Mesothelial cell of epicardium (in vitro differentiated cells): ENCODE data around the gene GREM1. TPM values are rescaled to one million over a fixed set of nuclear protein-coding genes. Genes with fewer than 3 reads are reported as not detected.

Source experiments
- DNase-seq, 2 experiments: peaks; one replicate each; pipeline ENCODE4 v3.0.0; 2021; ENCODE audit warnings: low spot score in 2 of 2; ENCODE audit not compliant: unreplicated experiment in 2 of 2
- H3K27ac Mint-ChIP-seq: 2 replicates; pipeline ENCODE4 v1.8.0; 2021; ENCODE audit warnings: mixed read lengths
- H3K27me3 Mint-ChIP-seq: 2 replicates; pipeline ENCODE4 v1.8.0; 2021; ENCODE audit warnings: low read depth, mixed read lengths
- H3K36me3 Mint-ChIP-seq: 2 replicates; pipeline ENCODE4 v1.8.0; 2021; ENCODE audit warnings: mixed read lengths
- H3K4me1 Mint-ChIP-seq: 2 replicates; pipeline ENCODE4 v1.8.0; 2021; ENCODE audit warnings: mixed read lengths
- H3K4me3 Mint-ChIP-seq: 2 replicates; pipeline ENCODE4 v1.8.0; 2021; ENCODE audit warnings: mild to moderate bottlenecking, moderate library complexity, mixed read lengths
- H3K9me3 Mint-ChIP-seq: 2 replicates; pipeline ENCODE4 v1.8.0; 2021; ENCODE audit warnings: mixed read lengths
- total RNA-seq: library from RNA; stranded (reverse); gene quantifications from 3 replicates; pipeline ENCODE4 v1.2.1, GENCODE V29; 2021
- TF ChIP-seq, protein P1 (sequence below): fragments of 200-600 bp; sonication (generic); IDR thresholded peaks from one replicate; pipeline ENCODE4 v1.5.0; 2021; ENCODE audit warnings: antibody characterized with exemption; ENCODE audit not compliant: unreplicated experiment

Gene GREM1
- total RNA-seq, 1 donor from 2014 or later = 2.2 TPM

DNA sequence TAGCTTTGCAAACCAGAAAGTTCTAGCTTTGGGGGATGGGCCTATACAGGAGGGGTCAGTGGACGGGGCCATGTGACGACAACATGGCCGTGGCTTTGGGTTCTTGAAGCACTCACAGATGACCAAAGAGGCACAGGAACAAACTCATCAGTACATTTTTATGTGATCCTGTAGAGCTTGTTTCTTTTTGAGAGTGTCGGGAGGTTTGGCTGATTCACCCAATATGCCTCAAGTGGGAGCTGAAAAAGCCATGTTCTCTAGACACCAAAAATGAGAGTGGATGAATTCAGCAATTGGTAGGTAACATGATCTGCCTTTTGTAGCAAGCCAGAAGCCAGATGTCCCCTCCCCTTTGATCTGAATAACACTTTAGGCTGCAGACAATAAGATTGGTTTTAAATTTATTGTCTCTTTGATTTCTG, 30.1 kb downstream of the GREM1 start:
- Mint-ChIP-seq H3K27ac (no peak overlapping the region), H3K9me3 (peaks cover 17% of the 10 kb centered on the region), H3K27me3 (peaks cover 2% of the 10 kb centered on the region), H3K4me3 (no peak overlapping the region), H3K4me1 (no peaks in the 10 kb centered on the region), H3K36me3 (no peaks in the 10 kb centered on the region)
- no peak for DNase-seq
- TF ChIP-seq, protein P1, sequence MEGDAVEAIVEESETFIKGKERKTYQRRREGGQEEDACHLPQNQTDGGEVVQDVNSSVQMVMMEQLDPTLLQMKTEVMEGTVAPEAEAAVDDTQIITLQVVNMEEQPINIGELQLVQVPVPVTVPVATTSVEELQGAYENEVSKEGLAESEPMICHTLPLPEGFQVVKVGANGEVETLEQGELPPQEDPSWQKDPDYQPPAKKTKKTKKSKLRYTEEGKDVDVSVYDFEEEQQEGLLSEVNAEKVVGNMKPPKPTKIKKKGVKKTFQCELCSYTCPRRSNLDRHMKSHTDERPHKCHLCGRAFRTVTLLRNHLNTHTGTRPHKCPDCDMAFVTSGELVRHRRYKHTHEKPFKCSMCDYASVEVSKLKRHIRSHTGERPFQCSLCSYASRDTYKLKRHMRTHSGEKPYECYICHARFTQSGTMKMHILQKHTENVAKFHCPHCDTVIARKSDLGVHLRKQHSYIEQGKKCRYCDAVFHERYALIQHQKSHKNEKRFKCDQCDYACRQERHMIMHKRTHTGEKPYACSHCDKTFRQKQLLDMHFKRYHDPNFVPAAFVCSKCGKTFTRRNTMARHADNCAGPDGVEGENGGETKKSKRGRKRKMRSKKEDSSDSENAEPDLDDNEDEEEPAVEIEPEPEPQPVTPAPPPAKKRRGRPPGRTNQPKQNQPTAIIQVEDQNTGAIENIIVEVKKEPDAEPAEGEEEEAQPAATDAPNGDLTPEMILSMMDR = no peak

DNA sequence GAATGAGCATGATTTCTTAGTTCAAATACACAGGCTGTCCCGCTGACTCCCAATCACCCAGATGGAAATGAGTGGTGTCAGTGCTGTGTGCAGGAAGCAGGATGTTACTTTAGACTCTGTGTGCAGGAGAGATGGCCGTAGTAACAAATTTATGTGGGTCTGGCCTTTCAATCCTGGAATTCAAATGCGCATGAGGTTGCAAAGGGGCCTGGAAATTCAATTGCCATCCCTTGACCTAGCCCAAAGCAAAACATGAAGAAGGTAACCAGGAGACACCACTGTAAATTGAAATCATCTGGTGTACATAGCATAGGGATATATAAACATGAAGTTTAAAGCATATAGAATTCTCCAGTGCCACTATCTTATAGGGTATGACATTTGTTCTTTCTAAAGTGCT, 33.2 kb downstream of the GREM1 start:
- Mint-ChIP-seq H3K4me3 (no peak overlapping the region), H3K36me3 (no peaks in the 10 kb centered on the region), H3K27ac (no peak overlapping the region), H3K9me3 (peaks cover 15% of the 10 kb centered on the region), H3K27me3 (peaks cover 4% of the 10 kb centered on the region), H3K4me1 (no peaks in the 10 kb centered on the region)
- no peak for DNase-seq
- TF ChIP-seq, protein P1 = no peak

- Mint-ChIP-seq H3K27me3 (peaks cover 29% of the 10 kb centered on the region), H3K27ac (no peak overlapping the region)
- no peak for DNase-seq
Observed at GRCh38 chr15:32757426-32757825, 39.6 kb downstream of the GREM1 start.

DNA sequence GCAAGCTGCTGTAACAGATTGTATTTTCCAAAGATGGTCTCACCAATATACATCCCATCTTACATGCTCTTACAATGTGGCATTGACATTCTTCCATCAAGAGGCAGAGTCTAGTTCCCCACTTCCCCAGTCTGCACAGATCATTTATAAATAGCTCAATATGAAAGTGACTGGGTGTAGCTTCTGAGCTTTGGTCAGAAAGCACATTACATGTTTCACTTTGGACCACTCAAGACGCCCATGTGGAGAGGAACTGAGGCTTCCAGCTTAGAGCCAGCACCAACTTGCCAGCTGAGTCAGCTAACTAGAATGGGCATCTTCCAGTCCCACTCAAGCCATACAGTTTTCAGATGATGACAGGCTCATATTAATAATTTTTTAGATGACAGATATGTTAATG, 45.5 kb downstream of the GREM1 start:
- Mint-ChIP-seq H3K27ac (no peak overlapping the region), H3K36me3 (no peaks in the 10 kb centered on the region), H3K4me3 (no peak overlapping the region), H3K27me3 (peaks cover 21% of the 10 kb centered on the region), H3K9me3 (no peaks in the 10 kb centered on the region), H3K4me1 (no peaks in the 10 kb centered on the region)
- TF ChIP-seq, protein P1 = no peak
- DNase-seq = no peak

More at GRCh38 chr15:32757426-32757825, 39.6 kb downstream of the GREM1 start:
- TF ChIP-seq, protein P1 = no peak
- H3K4me1 Mint-ChIP-seq = no peaks in the 10 kb centered on the region
- H3K4me3 Mint-ChIP-seq = no peak overlapping the region
- no peaks in the 10 kb centered on the region for H3K36me3 Mint-ChIP-seq
- peaks cover 23% of the 10 kb centered on the region for H3K9me3 Mint-ChIP-seq

DNA sequence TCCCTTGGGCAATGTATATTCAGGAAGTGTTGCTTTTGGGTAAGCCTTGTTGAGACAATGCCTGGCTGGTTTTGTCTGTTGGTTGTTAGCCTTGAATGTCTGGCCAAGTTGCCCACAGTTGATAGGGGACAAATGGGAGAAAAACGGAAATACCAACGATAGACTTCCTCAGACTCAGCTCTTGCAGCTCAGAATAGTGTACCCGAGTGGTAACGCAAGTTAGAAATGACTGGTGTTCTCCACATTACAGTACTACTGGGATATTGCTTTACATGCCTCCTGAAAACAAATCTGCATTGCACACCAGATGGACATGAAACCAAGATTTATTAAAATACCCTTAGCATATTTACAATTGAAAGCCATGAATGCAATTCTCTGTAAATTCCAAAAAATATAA, 47.4 kb downstream of the GREM1 start:
- H3K4me3 Mint-ChIP-seq = no peak overlapping the region
- TF ChIP-seq, protein P1 = no peak
- peaks cover 13% of the 10 kb centered on the region for H3K27me3 Mint-ChIP-seq
- H3K4me1 Mint-ChIP-seq = no peaks in the 10 kb centered on the region
- H3K36me3 Mint-ChIP-seq = no peaks in the 10 kb centered on the region
- H3K27ac Mint-ChIP-seq = no peak overlapping the region
- no peaks in the 10 kb centered on the region for H3K9me3 Mint-ChIP-seq
- DNase-seq = no peak

- no peaks in the 10 kb centered on the region for H3K36me3 Mint-ChIP-seq
- H3K4me3 Mint-ChIP-seq = no peak overlapping the region
- no peak for DNase-seq
- H3K27ac Mint-ChIP-seq = no peak overlapping the region
- no peaks in the 10 kb centered on the region for H3K4me1 Mint-ChIP-seq
- no peaks in the 10 kb centered on the region for H3K9me3 Mint-ChIP-seq
- peaks cover 9% of the 10 kb centered on the region for H3K27me3 Mint-ChIP-seq
- TF ChIP-seq, protein P1 = no peak
Observed at GRCh38 chr15:32766101-32766500, 48.3 kb downstream of the GREM1 start.
